Loucy (cell line): ENCODE results near the gene TTC7B.

ENCODE experiments used
- EZH2phosphoT487 ChIP-seq: fragments of 200-600 bp; IDR thresholded peaks from 2 replicates; pipeline ENCODE4 v1.6.1; 2018; ENCODE audit warnings: antibody characterized with exemption, mild to moderate bottlenecking, moderate library complexity, borderline replicate concordance
- TF ChIP-seq, protein P1 (sequence below): fragments of 200-600 bp; sonication (generic); conservative IDR thresholded peaks from 2 replicates; pipeline ENCODE4 v1.5.1; 2014; ENCODE audit warnings: mild to moderate bottlenecking, antibody characterized with exemption, low read length

DNA sequence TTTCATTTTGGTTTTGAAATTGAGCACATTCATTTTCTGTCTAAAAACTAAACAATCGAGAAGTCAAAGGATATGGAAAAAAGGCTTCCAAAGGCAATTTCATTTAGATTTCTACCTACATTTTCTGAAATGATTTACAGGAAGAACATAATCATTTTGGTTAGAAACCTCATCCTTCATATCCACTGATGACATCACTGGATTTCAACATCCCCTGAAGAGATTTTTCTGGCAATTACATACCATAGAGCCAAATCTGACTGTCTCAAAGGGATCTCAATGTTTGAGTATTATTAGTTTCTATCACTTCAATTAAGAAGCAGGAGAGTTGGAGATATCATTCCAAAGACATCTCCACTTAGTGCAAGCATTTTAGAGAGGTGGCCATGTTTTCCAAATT, 137.8 kb downstream of the TTC7B start:
- TF ChIP-seq, protein P1, sequence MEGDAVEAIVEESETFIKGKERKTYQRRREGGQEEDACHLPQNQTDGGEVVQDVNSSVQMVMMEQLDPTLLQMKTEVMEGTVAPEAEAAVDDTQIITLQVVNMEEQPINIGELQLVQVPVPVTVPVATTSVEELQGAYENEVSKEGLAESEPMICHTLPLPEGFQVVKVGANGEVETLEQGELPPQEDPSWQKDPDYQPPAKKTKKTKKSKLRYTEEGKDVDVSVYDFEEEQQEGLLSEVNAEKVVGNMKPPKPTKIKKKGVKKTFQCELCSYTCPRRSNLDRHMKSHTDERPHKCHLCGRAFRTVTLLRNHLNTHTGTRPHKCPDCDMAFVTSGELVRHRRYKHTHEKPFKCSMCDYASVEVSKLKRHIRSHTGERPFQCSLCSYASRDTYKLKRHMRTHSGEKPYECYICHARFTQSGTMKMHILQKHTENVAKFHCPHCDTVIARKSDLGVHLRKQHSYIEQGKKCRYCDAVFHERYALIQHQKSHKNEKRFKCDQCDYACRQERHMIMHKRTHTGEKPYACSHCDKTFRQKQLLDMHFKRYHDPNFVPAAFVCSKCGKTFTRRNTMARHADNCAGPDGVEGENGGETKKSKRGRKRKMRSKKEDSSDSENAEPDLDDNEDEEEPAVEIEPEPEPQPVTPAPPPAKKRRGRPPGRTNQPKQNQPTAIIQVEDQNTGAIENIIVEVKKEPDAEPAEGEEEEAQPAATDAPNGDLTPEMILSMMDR = no peak
- no peak for TF ChIP-seq EZH2phosphoT487
